ENCODE data around the gene EDC4.
"Not testable (repeated sequence)": the region's sequence is repeated elsewhere in the genome, so short reads cannot be mapped to it uniquely, and the experiment has no call there.

EDC4 gene

DNA sequence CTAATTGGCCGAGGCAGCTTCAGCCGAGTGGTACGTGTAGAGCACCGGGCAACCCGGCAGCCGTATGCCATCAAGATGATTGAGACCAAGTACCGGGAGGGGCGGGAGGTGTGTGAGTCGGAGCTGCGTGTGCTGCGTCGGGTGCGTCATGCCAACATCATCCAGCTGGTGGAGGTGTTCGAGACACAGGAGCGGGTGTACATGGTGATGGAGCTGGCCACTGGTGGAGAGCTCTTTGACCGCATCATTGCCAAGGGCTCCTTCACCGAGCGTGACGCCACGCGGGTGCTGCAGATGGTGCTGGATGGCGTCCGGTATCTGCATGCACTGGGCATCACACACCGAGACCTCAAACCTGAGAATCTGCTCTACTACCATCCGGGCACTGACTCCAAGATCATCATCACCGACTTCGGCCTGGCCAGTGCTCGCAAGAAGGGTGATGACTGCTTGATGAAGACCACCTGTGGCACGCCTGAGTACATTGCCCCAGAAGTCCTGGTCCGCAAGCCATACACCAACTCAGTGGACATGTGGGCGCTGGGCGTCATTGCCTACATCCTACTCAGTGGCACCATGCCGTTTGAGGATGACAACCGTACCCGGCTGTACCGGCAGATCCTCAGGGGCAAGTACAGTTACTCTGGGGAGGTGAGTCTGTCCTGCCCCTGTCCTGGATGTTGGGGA, 36.3 kb downstream of the EDC4 start:
- no peak for DNase-seq (ENCODE audit: low read depth in 2 of 2)

DNA sequence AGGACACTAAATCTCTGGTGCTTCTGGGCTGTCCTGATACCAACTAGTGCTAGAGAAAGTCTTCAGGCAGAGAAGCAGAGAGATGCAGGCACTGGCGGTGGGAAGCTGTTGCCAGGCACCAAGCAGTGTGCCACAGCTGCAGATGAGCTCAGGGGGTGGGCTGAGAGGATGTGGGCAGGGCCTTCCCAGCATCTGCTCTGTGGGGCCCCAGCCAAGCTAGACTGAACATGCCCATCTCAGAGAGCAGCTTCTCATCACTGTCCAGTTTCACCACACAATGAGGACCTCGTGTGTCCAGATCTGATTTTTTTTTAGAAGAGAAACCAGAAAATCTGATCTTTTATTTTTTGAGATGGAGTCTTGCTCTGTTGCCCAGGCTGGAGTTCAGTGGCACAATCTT, 37.3 kb downstream of the EDC4 start:
- peak in 1 of 2 donors; percentile 24 for DNase-seq (ENCODE audit: low read depth in 2 of 2)

DNA sequence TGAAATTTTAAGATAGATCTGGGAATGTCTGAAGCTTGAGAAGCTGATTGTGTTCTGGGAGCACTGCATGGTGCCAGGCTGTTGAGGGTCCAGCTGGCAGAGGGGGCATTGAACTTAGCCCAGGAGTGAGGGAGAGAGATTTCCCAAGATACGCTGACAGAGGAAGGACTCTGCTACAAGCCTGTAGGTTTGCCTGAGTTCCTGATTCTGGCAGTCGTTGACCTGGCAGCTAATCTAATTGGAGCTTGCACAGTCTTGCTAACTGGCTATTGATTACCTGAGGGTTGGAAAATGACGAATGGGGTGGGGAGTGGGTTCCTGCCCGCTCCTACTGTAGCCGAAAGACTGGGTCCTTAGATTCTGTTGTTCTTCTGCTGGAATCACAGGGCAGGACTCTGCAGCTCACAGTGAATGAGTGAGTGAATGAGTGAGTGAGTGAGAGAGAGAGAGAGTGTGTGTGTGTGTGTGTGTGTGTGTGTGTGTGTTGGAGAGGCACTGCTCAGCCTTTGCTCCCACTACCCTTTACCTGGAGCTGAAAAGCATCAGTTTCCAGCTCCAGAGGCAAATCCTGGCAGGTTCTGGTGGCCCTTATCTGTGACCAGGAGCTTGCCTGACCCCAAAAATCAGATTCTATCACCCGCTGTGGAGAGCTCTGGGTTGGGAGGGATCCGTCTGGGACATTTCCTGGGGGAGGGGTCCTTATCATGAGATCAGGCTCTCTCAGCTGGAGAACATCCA, 42.1 kb downstream of the EDC4 start:
- DNase-seq (ENCODE audit: low read depth in 2 of 2): no peak

DNA sequence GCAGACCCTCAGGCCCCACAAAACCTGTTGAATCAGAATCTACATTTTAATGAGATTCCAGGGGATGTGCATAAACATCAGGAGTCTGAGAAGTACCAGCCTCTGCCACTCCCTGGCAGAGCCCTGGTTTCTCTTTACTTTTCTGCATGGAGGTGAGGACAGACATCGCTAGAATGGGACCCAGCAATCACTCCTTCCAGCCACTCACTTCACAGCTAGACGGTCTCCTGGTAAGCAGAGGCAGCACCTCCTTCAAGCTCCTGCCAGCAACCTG, 42.6 kb downstream of the EDC4 start:
- DNase-seq (ENCODE audit: low read depth in 2 of 2): not testable (repeated sequence)

DNA sequence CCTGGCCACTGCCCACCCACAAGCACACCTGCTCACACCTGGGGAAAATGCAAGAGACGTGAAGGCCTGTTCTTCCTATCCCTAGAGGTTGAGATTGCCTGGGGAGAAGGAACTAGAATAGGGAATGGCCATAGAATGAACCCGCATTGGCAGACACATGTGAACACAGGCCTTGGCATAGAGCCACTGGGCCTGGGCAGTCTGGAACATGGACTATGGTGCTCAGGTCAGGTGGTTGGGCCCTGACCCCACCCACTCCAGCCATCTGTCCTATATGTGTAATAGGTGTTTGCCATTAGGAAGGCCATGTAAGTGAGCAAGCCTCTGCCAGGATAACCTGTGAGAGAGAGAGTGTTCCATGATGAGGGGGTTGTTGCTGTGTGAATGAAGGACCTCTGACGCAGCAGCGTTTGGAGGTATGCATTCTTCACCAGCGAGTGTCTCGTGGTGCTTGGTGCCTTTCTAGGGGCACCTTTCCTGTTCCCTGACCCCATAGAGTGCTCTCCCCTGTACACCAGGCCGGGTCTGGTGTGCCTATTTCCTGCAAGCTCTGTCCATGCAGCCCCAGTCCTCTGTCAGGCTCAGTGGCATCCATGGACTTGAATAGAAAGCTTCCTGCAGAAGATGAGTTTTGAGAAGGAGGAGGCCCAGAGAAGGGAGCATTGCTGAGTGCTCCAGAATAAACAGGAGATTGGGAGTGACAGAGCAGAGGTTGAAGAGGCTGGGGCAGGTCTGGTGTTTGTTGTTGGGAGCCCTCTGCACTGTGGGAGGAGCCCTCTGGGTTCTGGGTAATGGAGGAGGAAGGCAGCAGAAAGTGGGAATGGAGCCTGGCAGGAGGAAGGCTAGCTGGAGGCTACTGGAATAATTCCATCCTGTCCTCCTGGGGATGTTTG, 43.2 kb downstream of the EDC4 start:
- no peak for DNase-seq (ENCODE audit: low read depth in 2 of 2)

DNA sequence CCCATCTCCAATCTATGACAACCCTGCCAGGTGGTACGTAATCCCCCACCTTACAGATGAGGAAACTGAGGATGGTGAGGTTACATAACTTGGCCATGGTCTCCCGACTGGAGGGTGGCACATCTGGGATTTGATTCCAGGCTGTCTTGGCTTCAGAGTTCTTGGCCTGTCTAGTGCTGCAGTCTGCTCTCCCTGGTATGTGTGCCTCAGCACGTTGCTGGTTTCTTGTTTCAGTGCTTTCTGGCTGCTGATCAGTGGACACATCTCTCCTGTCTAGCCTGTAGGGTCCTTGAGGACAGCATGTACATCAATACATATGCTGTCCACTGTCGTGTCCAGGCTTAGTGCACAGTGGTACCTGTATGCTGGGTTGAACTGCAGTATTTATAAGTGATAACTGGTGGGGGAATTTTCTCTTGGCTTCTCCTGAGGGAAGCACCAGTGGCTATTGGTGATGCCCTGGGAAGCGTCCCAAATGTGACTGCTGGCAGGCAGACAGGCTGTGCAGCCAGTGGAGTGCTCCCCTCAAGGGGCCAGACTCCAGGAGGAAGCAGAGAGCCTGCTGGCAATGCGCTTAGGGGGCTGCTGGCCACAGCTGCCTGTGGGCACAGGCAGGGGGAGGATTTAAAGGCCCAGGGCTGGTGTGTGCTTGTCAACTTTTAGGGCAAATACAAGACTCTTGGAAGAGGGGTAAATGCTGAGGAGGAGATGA, 44.4 kb downstream of the EDC4 start:
- DNase-seq (ENCODE audit: low read depth in 2 of 2): no peak

DNA sequence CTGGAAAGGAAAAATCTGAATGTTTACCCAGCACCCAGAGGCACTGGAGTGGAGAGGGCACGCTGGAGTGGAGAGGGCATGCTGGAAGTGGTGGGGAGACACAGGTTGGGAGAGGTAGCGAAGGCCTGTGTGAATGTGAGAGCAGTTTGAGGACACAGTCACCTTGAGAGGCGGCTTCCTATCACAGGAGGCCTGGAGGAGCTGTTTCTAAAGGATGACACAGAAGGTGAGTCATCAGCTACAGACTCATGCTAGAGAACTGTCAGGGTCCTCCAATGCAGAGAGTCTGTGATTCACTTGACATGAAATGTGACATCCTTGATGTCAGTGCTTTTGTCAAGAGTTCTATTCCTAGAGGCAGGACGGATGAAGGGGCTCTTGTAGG, 45.0 kb downstream of the EDC4 start:
- peak in 1 of 2 donors; percentile 24 for DNase-seq (ENCODE audit: low read depth in 2 of 2)

DNA sequence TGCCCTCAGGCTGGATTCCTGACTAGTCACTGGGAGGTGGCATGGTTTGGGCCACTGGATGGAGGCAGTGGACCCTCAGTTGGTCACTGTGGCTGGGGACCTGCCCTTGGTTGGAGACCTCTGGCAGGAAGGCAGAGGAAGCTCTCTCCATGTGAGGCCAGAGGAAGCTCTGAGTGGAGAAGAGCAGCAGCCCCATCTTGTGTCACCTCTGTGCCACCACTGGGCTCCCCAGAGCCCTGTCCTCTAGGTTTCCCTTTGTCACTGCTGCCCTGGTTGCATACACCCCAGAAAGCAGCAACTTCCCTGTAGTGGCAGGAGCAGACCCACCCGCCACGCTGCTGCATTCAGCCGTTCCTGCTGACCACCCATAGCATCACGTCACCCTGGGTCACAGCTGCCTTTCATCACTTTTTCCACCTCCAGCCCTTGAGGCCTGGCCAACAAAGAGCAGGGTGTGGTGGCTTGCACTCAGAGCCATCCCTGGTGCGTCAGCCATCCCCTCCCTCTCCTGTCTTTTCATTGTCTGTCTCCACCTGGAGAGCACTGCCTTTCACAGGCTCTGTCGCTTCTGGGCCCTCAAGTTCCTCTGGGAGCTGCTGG, 46.9 kb downstream of the EDC4 start:
- no peak for DNase-seq (ENCODE audit: low read depth in 2 of 2)

DNA sequence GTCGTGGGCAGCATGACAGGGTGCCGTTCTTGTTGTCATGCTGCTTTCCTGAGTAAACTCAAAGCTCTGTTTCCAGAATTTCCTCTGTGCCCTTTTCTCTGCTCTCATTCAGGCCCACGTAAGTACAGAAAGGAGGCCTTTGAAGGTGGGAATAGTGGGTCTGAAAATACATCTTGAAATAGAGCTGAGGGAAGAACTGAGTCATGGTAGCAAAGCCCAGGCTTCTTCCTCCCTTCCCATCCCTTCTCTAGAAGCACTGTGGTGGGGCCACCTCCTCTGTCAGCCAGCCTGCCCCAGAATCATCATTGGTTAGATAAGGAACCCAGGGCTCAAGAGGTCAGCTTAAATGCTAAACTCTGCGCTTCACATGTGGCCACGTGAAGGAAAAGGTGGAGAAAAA, 49.4 kb downstream of the EDC4 start:
- DNase-seq (ENCODE audit: low read depth in 2 of 2): no peak

DNA sequence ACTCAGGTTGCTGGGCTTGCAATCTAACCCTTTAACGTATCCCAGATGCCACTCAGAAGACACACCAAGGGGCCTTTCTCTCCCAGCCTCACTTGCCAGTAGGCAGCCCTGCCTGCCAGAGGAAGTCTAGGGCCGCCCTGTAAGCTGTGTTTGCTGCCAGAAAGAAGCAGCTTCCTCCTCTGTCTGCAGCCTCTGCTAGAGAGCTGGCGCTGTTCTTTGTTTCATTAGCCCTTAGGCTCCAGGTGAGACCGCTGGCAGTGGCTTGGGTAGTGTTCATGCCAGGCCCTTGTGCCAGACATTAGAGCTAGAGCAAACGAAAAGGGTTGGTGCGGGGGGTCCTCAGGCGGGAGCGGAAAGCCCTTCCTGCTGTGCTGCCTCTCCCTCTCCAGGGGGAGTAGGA, 49.9 kb downstream of the EDC4 start:
- no peak for DNase-seq (ENCODE audit: low read depth in 2 of 2)

DNA sequence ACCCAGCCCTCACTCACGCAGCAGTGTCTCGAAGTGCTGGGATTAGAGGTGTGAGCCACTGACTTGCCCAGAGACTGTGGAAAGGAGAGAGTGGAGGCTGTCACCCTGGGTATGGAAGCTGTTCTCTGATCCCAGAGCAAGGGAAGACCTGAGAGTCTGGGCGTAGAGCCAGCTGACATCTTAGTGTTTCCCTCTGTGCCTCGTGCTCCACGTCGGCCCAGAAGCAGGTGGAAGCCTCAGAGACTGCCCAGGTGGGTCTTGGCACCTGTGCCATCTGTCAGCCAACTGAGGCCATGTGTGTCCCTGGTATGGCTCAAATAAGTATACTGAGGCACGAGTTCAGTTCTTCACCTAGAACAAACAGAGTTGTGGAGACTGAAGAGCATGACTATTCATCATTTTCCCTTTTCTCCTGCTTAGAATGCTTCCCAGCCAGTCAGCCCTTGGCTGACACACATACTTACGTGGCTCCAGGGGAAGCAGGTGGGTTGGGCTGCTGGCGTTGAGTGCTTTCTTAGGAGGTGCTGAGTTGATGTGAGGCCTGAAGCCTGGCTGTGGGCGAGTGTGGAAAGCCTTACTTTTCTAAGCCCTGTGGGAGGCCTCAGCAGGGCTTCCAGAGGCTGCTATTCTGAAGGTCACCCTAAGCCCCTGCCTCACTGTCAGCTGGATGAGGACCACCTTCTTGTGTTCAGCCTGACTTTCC, 50.7 kb downstream of the EDC4 start:
- DNase-seq (ENCODE audit: low read depth in 2 of 2): no peak

DNA sequence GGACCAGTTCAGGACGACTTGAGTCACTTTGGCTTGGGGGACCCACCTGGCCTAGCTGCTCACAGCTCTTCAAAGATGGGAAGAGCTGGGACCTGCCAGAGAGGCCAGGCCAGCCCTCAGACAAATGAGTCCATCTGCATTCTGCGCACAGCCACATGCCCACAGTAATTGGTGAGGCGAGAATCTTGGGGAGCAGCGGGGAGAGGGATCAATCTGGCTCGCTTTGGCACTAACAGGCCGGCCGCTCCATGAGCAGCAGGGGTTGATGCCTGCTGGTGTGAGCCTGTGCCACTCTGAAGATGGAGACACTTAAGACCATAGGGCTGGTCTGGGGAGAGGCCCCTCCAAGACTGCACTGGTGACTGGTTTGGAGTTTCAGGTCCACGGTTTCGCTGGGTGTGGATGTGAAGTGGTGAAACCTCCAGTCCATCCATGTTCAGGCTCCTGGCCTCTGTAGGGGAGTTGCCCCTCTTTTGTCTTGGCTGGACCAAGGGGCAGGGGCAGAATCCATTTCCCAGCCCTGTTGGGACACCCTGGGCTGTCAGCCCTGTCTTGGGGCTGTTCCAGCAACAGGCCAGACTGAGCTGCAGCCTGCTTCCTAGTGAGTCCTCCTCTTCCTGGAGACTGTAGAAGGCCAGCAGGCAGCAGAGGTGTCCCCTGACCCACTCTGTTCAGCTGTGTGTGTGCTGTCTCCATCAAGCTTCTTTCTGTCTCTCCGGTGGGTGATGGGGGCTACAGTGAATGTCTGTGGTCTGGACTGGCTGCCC, 51.5 kb downstream of the EDC4 start:
- DNase-seq (ENCODE audit: low read depth in 2 of 2): no peak

DNA sequence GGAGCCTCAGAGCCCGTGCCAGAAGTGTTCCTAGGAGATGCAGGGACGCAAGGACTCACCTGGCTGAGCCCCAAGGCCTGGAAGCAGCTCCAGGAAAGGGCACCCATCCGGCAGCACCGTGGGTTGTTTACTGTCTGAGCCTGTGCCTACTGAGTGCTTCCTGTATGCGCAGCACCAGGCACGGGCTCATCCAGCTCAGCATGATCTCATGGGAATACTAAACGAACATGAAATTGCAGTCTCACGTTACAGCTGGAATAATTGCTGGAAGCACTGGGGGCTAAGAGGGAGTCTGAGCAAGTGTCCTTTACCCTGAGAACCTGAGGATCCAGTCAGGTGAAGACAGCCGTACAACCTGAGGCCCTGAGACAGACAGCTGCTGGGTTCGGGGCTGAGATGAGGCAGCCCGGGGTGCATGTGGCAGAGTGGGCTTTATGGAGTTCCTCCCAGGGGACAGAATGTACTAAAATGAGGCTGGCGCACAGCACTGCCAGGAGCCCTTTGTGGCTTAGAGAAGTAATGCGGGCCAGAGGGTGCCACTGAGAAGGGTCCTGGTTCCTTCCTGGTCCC, 53.4 kb downstream of the EDC4 start:
- no peak for DNase-seq (ENCODE audit: low read depth in 2 of 2)

DNA sequence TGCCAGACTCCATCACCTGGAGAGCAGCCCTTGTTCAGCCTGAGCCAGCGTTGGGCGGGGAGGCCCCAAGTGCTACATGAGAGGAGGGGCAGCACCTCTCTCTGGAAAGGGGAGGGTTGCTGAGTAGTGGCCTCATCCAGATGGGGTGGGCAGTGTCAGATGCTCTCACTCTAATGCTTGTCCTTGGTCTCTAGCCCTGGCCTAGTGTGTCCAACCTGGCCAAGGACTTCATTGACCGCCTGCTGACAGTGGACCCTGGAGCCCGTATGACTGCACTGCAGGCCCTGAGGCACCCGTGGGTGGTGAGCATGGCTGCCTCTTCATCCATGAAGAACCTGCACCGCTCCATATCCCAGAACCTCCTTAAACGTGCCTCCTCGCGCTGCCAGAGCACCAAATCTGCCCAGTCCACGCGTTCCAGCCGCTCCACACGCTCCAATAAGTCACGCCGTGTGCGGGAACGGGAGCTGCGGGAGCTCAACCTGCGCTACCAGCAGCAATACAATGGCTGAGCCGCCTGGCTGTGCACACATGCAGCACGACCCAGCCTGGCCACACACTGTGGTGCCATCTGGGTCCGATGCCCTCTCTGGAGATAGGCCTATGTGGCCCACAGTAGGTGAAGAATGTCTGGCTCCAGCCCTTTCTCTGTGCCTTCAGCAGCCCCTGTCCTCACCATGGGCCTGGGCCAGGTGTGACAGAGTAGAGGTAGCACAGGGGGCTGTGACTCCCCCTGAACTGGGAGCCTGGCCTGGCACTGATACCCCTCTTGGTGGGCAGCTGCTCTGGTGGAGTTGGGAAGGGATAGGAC, 54.5 kb downstream of the EDC4 start:
- DNase-seq (ENCODE audit: low read depth in 2 of 2): no peak

DNA sequence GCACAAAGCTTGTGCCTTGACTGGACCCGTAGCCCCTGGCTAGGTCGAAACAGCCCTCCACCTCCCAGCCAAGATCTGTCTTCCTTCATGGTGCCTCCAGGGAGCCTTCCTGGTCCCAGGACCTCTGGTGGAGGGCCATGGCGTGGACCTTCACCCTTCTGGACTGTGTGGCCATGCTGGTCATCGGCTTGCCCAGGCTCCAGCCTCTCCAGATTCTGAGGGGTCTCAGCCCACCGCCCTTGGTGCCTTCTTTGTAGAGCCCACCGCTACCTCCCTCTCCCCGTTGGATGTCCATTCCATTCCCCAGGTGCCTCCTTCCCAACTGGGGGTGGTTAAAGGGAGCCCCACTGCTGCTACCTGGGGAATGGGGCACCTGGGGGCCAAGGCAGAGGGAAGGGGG, 55.3 kb downstream of the EDC4 start:
- DNase-seq (ENCODE audit: low read depth in 2 of 2): no peak

DNA sequence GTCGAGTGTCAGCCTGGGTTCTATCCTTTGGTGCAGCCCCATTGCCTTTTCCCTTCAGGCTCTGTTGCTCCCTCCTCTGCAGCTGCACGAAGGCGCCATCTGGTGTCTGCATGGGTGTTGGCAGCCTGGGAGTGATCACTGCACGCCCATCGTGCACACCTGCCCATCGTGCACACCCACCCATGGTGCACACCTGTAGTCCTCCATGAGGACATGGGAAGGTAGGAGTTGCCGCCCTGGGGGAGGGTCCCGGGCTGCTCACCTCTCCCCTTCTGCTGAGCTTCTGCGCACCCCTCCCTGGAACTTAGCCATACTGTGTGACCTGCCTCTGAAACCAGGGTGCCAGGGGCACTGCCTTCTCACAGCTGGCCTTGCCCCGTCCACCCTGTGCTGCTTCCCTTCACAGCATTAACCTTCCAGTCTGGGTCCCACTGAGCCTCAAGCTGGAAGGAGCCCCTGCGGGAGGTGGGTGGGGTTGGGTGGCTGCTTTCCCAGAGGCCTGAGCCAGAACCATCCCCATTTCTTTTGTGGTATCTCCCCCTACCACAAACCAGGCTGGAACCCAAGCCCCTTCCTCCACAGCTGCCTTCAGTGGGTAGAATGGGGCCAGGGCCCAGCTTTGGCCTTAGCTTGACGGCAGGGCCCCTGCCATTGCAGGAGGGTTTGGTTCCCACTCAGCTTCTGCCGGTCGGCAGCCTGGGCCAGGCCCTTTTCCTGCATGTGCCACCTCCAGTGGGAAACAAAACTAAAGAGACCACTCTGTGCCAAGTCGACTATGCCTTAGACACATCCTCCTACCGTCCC, 55.9 kb downstream of the EDC4 start:
- DNase-seq (ENCODE audit: low read depth in 2 of 2): peak; percentile 64 to 66

DNA sequence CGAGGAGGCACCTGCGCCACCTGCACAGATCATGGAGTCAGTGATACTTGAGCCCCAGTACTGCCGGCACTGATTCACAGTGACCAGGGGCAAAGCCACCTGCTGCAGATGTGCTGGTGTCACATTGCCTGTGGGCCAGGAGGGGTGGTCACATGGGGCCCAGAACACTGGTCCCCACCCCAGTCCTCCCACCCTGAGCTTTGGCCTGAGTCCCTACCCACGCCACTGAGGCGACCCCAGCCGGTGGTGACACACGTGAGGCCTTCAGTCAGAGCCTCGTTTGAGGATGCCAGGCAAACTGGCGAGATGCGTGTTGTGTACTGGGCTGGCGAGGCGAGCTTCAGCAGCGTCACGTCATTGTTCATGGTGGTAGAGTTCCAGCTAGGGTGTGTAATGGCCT, 57.3 kb downstream of the EDC4 start:
- DNase-seq (ENCODE audit: low read depth in 2 of 2): no peak

DNA sequence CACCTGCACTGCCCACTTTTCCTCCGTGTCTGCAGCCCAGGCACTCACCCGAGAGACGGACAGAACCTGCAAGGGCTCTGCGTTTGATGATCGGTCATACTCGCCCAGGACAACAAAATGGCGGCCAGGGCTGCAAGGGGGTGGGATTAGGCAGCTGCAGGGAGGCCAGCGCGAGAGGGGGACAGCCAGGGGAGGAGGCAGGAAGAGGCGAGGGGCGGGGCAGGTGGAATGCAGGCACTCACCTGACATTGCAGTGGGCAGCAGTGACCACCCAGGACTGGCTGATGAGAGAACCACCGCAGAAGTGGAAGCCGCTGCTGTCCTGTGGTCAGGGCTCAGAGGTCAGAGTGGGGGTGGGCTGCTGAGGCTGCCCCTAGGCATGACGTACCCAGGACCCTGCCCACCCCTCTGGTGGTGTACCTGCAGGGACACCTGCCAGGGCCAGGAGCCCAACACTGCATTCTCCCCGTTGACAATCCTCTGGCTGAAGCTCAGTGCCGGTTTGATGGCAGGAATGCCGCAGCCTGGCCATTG, 57.9 kb downstream of the EDC4 start:
- DNase-seq (ENCODE audit: low read depth in 2 of 2): no peak
